ENCODE data around the gene TMEFF1.

The TMEFF1 gene

DNA sequence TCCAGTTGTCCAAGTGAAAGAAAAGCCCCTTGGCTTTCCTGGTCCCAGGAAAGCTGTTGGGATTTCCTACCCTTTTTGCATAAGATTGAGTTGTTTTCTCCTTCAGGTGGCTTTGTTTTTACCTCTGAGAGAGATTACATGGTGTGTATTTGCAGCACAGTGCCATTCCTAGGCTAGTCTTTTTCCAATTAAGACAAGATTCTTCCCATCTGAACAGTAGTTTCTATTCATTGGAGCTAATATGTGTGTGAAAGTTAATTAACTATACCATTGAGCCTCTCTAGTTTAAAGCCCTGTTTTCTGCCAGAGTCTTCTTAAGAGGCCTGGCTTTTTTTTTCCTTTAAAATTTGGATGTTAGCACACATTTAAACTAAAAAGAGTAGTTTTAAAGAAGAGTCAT, 25.9 kb upstream of the TMEFF1 start:
- DNase-seq = no peak

- DNase-seq = no peak
Measured at GRCh38 chr9:100448266-100448665, 24.7 kb upstream of the TMEFF1 start.

DNA sequence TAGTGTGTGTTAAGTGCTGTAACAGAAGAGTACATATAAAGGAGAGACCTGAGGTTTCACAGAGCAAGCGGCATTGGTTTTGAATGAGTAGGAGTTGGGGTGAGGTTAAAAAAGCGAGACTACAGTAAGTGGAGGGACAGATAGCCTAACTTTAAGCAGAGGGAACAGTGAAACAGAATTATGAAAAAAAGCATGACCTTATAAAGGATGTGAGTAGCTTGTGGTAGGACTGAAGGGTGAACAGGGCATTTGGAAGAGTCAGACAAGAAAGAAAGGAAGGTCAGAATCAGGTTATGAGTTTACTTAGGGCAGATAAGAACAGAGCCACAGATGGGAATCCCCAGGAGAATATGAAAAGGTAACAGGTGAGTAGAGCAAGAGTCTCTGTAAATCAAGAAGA, 23.5 kb upstream of the TMEFF1 start:
- DNase-seq = no peak

DNA sequence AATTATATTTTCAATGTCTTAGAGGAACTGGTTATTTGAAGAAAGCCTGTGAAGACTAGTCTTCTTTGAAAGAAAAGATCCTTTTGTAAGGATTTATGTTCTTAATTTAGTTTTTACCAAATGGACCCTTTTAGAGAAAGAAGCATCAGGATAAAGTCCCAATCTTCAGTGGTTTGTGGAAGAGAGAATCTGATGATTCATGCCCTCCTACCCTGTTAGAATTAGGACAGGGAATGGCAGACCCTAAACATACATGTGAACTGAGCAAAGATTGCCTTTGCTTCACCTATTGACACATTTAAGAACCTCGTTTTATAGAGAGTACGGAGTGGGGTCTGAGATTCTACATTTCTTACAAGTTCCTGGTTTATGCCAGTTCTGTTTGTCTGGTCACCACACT, 20.1 kb upstream of the TMEFF1 start:
- no peak for DNase-seq

- DNase-seq = no peak
Measured at GRCh38 chr9:100455470-100455869, 17.5 kb upstream of the TMEFF1 start.

- DNase-seq = no peak
Measured at GRCh38 chr9:100457517-100457916, 15.4 kb upstream of the TMEFF1 start.

GRCh38 chr9:100459963-100460362, 13.0 kb upstream of the TMEFF1 start:
- no peak for DNase-seq

DNA sequence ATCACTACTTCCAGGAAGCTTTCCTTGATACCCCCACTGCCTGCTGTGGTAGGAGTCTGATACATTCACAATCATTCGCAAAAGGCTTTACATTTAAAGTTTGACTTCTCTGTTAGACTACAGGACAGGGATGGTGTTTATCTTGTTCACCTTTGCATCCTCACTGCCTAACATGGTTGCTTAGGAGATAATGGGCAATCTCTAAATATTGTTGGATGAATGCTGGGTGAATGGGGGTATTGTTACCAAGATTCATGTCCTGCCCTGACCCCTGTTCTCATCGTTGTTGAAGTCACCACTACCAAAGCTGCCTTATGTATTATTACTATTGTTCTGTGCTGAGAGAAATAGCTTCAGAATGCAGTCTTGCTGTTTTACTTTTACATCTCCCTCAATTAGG, 7.7 kb upstream of the TMEFF1 start:
- peak in 1 of 2 donors; percentile 43 for DNase-seq

DNA sequence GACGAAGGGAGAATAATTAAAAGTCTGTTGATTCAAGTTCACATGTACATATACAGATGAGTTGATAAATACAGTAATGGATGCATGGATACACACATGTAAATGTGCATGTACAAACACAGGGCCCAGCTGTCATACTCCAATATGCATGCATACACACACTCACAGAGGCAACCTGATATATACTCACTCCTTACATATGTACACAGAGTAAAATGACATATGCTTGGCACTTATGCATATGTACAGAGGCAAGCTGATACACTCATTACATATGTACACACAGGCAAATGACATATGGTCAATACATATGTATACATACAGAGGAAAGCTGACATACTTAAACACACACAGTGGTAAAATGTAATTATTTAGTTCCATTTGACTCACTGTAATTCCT, 7.2 kb upstream of the TMEFF1 start:
- no peak for DNase-seq

GRCh38 chr9:100466171-100466828, 6.6 kb upstream of the TMEFF1 start:
- no peak for DNase-seq

- DNase-seq = no peak
Measured at GRCh38 chr9:100466829-100467221, 6.1 kb upstream of the TMEFF1 start.

- DNase-seq = no peak
Measured at GRCh38 chr9:100468041-100468440, 4.9 kb upstream of the TMEFF1 start.

DNA sequence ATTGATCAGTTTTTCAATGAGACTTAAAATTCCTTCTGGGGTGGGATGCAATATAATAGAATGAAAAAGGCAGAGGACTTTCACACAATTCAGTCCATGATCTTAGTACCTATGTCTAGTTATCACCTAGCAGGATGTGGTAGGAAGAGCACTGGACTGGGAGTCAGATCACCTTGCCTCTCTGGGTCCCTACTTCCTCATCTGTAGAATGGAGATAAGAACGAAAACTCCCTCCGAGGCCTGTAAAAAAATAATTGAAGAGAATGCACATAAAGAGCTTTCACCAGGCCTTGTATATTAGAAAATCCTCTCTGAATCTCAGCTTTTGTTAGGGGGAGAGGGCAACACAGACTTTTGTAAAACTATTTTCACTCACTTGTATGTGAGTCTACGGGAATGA, 681 bp upstream of the TMEFF1 start:
- DNase-seq = no peak

- DNase-seq = no peak
Measured at GRCh38 chr9:100473276-100474081, 530 bp downstream of the TMEFF1 start.

GRCh38 chr9:100474082-100474923, 1.4 kb downstream of the TMEFF1 start:
- peak in 1 of 2 donors; percentile 23 for DNase-seq

DNA sequence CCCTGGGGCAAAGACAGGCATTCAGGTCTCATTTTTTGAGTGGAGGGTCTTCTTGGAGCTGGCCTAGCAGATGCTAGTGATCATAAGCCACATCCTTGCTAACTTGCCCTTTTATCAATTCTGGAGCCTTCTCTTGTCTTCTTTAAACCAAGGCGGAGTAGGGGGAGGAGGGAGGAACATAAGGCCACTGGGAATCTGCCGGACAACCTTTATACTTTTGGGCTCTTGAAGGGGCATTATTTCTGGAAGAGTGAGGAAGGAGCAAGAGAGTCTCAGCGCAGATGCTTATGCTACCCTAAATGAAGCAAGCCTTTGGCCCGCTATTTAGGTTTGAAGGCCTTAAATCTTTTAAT, 2.0 kb downstream of the TMEFF1 start:
- no peak for DNase-seq

DNA sequence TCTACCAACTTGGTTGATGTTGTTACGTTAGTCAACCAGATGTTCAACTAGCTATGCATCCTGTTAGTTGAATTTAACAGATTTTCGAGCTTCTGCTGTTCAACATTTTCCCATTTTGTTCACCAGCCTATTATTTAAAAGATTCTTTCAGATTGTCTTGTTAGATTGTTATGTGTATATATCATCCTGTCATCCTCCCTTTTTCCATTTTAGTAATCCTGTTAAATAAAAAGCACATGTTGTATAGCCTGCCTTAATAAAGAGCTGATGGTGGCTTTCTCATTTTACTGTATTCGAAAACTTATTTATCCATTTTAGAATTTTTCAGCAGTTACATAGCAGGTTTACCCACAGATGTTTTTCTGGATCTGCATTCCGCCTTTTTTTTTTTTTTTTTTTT, 4.3 kb downstream of the TMEFF1 start:
- no peak for DNase-seq

- no peak for DNase-seq
Measured at GRCh38 chr9:100478192-100478591, 5.2 kb downstream of the TMEFF1 start.

GRCh38 chr9:100479820-100480219, 6.9 kb downstream of the TMEFF1 start:
- no peak for DNase-seq

DNA sequence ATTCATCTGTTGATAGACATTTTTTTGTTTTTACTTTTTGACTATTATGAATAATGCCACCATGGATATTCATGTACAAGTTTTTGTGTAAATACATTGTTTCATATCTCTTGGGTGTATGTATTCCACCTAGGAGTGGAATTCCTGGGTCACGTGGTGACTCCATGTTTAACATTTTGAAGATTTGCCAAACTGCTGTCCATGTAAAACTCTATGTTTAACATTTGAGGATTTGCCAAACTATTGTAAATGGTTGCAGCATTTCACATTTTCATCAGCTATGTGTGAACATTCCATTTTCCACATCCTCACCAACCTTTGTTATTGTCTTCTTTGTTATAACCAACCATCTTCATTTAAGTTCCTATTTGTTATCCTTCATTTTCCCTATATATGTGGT, 12.2 kb downstream of the TMEFF1 start:
- DNase-seq = no peak

- DNase-seq = no peak
Measured at GRCh38 chr9:100486479-100487176, 13.7 kb downstream of the TMEFF1 start.

- no peak for DNase-seq
Measured at GRCh38 chr9:100488177-100488576, 15.2 kb downstream of the TMEFF1 start.

DNA sequence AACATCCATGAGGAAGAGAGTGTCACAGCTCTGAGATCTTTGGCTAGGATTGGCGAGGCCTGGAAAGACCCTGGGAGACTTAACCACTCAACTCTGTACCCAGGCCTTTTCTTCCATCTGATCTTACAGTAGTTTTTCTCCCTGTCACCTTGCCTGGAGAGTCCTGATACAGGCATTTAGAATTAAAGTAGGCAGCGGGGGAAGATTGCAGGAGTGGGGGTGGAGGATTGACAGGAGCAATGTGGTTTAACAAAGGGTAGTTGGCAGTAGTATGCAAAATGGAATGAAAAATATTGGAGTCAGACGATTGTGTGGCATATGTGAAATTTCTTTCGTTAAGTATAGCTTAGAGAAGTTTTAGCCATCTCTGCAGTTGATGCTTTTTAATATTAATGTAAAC, 16.9 kb downstream of the TMEFF1 start:
- no peak for DNase-seq

Measured in hippocampal formation (tissue), 2 donors.